ENCODE results near the gene NUDT2.

NUDT2 gene

GRCh38 chr9:34310215-34310614 is 19.2 kb upstream of the NUDT2 start:
- TF ChIP-seq CTCF (IDR thresholded peaks at IDR 0.05; ENCODE audit: borderline replicate concordance, insufficient read depth, low read depth, low read length) = no peak
- no peak overlapping the region for H3K4me3 ChIP-seq (ENCODE audit: low read depth, low read length)

GRCh38 chr9:34311499-34312185 is 17.7 kb upstream of the NUDT2 start:
- TF ChIP-seq CTCF (IDR thresholded peaks at IDR 0.05; ENCODE audit: borderline replicate concordance, insufficient read depth, low read depth, low read length) = no peak

GRCh38 chr9:34317436-34317835 is 11.9 kb upstream of the NUDT2 start:
- TF ChIP-seq CTCF (IDR thresholded peaks at IDR 0.05; ENCODE audit: borderline replicate concordance, insufficient read depth, low read depth, low read length) = no peak
- H3K4me3 ChIP-seq (ENCODE audit: low read depth, low read length) = no peak overlapping the region

More at GRCh38 chr9:34311499-34312185, 17.7 kb upstream of the NUDT2 start:
- no peak overlapping the region for H3K4me3 ChIP-seq (ENCODE audit: low read depth, low read length)

GRCh38 chr9:34318163-34318790 is 11.1 kb upstream of the NUDT2 start:
- H3K4me3 ChIP-seq (ENCODE audit: low read depth, low read length) = no peak overlapping the region
- no peak for TF ChIP-seq CTCF (IDR thresholded peaks at IDR 0.05; ENCODE audit: borderline replicate concordance, insufficient read depth, low read depth, low read length)

- TF ChIP-seq CTCF (IDR thresholded peaks at IDR 0.05; ENCODE audit: borderline replicate concordance, insufficient read depth, low read depth, low read length) = no peak
- no peak overlapping the region for H3K4me3 ChIP-seq (ENCODE audit: low read depth, low read length)
These were observed 7.9 kb upstream of the NUDT2 start for GRCh38 chr9:34321451-34321850.

GRCh38 chr9:34322899-34323591 is 6.3 kb upstream of the NUDT2 start:
- TF ChIP-seq CTCF (IDR thresholded peaks at IDR 0.05; ENCODE audit: borderline replicate concordance, insufficient read depth, low read depth, low read length) = no peak
- no peak overlapping the region for H3K4me3 ChIP-seq (ENCODE audit: low read depth, low read length)

Measured in GM12875 (cell line).